Measurements from ENCODE around the gene FEZF2.

The FEZF2 gene

DNA sequence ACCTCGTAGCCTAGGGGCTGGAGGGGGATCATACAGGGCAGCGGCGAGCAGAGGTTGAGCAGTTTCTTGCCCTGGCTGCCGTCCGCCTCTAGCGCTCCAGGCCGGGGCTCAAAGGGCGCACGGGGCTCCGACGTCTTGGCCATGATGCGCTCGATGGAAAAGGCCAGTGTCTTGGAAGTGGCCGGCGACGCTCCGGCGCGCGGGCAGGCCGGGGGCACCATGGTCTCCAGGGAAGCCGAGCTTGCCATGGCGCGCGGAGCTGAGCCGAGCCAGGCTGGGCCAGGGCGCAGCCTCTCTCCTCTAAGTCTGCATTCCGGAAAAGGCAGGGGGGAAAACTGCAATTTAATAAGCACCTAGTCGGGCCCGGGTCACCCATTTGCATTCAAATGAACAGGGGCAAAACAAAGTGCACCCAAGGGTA is 719 bp downstream of the FEZF2 start:
- no peak for DNase-seq

DNA sequence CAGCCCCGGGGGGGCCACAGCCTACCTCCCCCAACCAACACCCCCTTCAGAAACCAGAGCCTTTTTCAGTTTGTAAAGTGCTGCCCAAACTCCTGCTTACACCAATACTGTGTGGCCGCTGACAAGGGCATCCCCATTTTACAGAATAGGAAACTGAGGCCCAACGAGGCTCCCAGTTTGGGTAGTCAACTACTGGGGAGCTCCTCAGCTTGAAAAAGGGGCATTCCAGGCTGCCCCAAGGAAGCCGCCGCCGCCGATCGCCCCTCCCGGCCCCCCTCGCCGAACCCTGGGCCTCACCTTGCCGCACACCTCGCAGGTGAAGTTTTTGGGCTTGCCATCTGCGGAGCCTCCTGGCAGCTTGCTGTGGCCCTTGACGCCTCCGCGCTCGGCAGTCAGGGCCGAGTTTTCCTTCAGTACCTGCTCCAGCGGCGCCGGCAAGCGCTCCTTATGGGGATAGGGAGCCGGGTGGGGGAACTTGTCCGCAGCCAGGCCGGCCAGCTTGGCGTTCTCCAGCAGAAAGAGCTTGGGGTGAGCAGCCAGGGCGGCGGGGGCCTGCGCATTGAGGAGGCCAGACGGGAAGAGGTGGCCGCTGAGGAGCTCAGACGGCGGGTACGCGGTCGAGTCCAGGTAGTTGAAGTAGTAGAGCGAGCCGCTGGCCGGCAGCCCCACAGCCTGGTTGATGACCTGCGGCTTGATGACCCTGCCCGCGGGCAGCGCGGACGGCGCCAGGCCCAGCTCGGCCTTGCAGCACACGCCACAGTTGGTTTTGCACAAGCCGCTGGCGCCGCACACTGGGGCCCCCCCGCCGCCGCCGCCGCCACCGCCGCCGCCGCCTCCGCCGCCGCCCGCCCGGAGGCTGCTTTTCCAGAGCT is 1.4 kb downstream of the FEZF2 start:
- no peak for DNase-seq

GRCh38 chr3:62370858-62371719 is 2.3 kb downstream of the FEZF2 start:
- DNase-seq = no peak

DNA sequence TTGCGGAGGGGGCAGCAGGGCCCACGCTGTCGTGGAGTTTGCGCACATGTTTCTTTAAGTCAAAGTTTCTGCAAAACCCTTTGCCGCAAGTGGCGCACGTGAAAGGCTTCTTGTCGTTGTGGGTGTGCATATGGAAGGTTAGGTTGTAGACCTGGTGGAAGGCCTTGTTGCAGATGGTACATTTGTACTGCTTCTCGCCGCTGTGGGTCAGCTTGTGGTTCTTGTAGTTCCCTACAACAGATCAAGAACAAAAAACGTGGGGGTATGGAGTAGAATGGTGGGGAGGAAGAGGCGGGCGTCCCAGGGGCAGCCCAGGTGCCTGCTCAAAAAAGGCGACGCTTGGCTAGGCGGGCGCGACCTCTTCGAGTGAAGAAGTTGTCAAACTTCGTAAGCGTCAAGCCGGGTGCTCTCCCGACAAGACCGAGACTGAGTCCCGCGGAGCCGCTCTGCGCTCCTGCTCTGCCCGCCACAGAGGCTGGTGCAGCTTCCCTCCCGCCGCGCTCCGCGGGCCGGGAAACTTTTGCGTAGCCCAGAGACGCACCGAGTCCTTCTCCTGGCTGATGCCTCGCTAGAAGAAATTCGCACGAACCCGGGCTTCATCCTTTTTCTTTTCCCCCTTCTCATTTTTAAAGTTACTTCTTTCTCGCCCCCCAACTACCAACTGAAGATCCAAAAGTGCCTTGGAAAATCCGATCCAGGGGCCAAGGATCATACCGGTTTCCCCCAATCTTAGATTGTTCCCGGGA is 3.1 kb downstream of the FEZF2 start:
- no peak for DNase-seq

GRCh38 chr3:62369476-62369743 is 3.9 kb downstream of the FEZF2 start:
- DNase-seq = no peak

GRCh38 chr3:62368705-62369475 is 4.5 kb downstream of the FEZF2 start:
- no peak for DNase-seq

- DNase-seq = no peak
Measured at GRCh38 chr3:62368290-62368704, 5.1 kb downstream of the FEZF2 start.

- no peak for DNase-seq
Measured at GRCh38 chr3:62367763-62368195, 5.6 kb downstream of the FEZF2 start.

DNA sequence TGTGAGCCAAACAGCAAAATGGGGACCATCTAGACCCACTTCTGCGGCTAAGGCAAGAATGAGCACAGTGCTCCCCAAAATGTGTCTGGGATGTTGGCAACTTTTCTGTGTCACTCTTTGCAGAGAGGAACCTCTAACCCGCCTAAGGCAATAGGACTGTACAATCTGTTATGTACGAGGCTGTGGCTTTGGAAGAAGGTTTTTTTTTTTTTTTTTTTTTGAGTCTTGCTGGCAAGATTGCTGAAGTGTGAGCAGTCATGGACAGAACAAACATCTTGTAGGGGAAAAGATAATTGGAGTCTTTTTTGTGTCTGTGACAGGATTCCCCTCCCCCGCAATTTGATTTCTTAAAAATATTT is 7.2 kb downstream of the FEZF2 start:
- DNase-seq = no peak

DNA sequence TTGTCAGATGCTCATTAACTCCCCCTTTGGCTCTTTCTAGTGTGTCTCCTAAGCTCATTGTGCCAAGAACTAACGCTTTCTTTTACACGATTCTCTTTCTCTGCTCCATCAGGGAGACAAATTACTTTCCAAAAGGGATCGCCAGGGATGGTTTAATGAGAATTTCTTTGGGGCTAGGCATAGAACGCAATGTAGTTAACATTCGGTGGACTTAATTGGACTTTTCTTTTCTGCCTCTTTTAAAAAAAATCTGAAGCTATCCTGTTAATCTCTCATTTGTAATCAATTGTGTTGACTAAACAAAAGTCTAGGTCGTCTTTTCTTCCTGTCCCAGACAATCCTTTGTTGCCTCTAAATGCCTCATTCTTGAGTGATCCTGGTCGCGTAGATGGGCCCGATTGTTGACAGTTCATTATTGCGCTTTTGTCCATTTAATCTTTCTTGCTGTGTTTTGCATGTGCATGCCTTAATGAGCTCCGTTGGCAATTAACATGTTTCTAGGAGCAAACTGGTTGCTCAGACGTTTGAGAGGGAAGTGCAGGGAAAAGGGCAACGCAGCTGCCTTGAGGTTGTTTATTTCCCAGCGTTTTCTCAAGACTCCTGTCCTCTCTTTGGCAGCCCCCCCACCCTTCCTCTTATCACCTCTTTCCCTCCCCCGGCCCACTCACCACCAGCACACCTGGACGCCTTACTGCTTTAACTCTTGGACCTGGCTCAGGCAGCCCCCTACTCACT is 7.8 kb downstream of the FEZF2 start:
- no peak for DNase-seq

GRCh38 chr3:62364191-62364590 is 9.2 kb downstream of the FEZF2 start:
- no peak for DNase-seq

GRCh38 chr3:62363275-62363674 is 10.1 kb downstream of the FEZF2 start:
- DNase-seq = no peak

- DNase-seq = no peak
Measured at GRCh38 chr3:62361824-62362223, 11.5 kb downstream of the FEZF2 start.

GRCh38 chr3:62361261-62361660 is 12.1 kb downstream of the FEZF2 start:
- no peak for DNase-seq

DNA sequence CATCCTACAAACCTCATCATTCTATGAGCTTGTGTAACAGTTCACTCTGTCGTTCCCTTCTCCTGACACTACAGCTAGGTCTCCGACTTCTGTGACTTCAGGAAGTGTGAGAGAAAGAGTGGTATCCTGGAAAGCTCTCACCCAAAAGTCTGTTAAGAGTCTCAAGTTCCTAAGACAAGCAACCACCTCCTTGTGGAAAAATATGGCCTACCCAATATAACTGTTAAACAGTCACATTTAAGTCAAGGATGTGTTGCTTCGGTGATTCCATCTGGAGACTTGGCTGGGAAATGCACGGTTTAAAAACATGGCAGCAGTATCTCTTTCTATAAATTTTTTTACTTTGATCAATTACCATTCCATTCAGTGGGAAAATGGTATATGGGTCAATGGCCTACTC is 13.8 kb downstream of the FEZF2 start:
- DNase-seq = no peak

GRCh38 chr3:62356356-62356755 is 17.0 kb downstream of the FEZF2 start:
- no peak for DNase-seq

- DNase-seq = no peak
Measured at GRCh38 chr3:62355703-62356102, 17.6 kb downstream of the FEZF2 start.

DNA sequence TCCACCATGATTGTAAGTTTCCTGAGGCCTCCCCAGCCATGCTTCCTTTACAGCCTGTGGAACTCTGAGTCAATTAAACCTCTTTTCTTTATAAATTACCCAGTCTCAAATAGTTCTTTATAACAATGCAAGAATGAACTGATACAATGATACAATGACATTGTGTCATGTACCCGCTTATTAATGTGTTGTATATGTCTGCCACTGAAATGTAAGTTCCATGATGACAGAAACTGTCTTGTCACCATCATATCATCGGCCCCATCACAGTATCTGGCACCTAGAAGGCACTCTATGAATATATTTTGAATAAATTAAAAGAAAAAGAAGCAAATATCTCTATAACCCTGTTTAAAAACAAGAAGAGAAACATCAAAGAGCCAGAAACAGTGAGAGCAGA is 29.6 kb downstream of the FEZF2 start:
- DNase-seq = no peak

DNA sequence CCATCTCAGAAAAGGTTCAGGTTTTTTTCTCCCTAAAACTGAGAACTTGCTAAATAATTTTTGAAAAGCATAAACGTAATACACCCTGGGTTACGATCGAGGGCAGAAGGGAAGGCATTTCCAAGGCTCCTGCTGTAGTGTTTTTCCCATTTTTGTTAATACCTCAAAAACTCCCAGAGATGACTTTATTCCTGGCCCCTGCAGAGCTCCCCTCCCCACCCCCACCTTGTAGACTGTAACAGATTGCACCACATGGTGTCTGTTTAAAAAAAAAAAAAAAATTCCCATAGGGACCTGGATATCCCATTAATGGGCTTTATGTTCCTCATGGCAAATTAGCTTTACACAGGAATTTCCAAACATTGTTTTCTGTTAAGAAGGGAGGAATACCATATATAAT is 38.2 kb downstream of the FEZF2 start:
- DNase-seq = no peak

DNA sequence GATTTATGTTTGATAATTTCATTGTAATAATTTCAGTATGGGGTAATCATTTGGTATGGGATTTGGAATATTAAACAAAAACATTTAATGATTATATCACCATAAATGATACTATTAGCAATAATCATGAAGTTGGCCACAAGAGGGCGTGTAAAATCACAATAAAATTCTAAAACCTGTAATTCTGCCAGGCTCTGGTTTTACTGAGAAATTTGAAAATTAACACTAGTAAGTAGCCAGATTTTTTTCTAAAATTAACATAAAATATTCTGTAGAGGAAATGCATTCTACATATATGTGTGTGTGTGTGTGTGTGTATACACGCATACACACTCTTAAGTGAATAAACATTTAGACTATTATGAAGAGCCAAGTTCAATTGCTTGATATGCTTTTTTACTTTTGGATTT is 40.5 kb downstream of the FEZF2 start:
- DNase-seq = no peak

GRCh38 chr3:62332017-62332416 is 41.3 kb downstream of the FEZF2 start:
- no peak for DNase-seq

DNA sequence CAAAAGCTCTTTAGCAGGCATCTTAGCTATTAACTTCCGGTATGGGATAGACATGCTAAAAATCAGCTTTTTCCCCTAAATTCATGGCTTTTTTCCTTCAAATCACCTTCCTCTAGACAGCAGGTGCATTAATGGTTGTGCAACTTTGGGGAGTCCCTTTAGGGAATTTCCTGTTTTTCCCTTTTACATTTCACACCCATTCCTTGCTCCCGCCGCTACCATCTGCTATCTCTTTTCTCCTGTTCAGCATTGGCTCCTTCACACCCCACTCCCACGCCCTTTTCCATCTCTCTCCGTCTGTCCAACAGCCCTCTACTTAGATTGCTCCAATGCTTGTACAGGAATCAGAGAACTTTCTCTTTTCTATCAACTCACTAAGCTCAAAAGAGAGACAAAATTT is 43.4 kb downstream of the FEZF2 start:
- DNase-seq = no peak

Data from CD4-positive, alpha-beta T cell treated with Interleukin-6 for 4 hours (primary cell).